Karpas-422 (cell line): Measurements from ENCODE around the gene ZNF107. TPM values are rescaled to one million over a fixed set of nuclear protein-coding genes. Genes with fewer than 3 reads are reported as not detected.

Source experiments
- DNase-seq: peaks from one replicate; pipeline ENCODE4 v3.0.0-alpha.2; 2015
- H2AFZ ChIP-seq: fragments of 200-600 bp; sonication (generic); 2 replicates; pipeline ENCODE4 v1.6.1; 2014; ENCODE audit warnings: antibody characterized with exemption, low read length, mixed read lengths
- H3K27ac ChIP-seq: fragments of 200-600 bp; sonication (generic); 2 replicates; pipeline ENCODE4 v1.5.1; 2014; ENCODE audit warnings: mild to moderate bottlenecking, low read length, moderate library complexity
- H3K27me3 ChIP-seq: fragments of 200-600 bp; sonication (generic); 2 replicates; pipeline ENCODE4 v1.6.1; 2014; ENCODE audit warnings: low read length, mixed read lengths
- H3K36me3 ChIP-seq: fragments of 200-600 bp; sonication (generic); 2 replicates; pipeline ENCODE4 v1.6.1; 2014; ENCODE audit warnings: low read length, mixed read lengths; ENCODE audit not compliant: insufficient read depth
- H3K4me1 ChIP-seq: fragments of 200-600 bp; sonication (generic); 2 replicates; pipeline ENCODE4 v1.6.1; 2014; ENCODE audit warnings: mild to moderate bottlenecking, low read length, mixed read lengths
- H3K4me2 ChIP-seq: fragments of 200-600 bp; sonication (generic); 2 replicates; pipeline ENCODE4 v1.6.1; 2014; ENCODE audit warnings: low read length, low read depth, mild to moderate bottlenecking; ENCODE audit not compliant: poor library complexity, severe bottlenecking
- H3K4me3 ChIP-seq: fragments of 200-600 bp; sonication (generic); 2 replicates; pipeline ENCODE4 v1.5.1; 2014; ENCODE audit warnings: mild to moderate bottlenecking, antibody characterized with exemption, low read length, mixed read lengths
- H3K79me2 ChIP-seq: fragments of 200-600 bp; sonication (generic); 2 replicates; pipeline ENCODE4 v1.6.1; 2014; ENCODE audit warnings: mild to moderate bottlenecking, low read length, mixed read lengths
- H3K9ac ChIP-seq: fragments of 200-600 bp; sonication (generic); 2 replicates; pipeline ENCODE4 v1.6.0; 2014; ENCODE audit warnings: low read length
- H3K9me2 ChIP-seq: fragments of 200-600 bp; sonication (generic), shearing (Covaris generic); replicated peaks from 2 replicates; pipeline ENCODE4 v1.6.0; 2014; ENCODE audit warnings: mild to moderate bottlenecking, low read length, moderate library complexity; ENCODE audit not compliant: insufficient read depth
- H3K9me3 ChIP-seq: fragments of 300-700, 200-600 bp; sonication (generic); 2 replicates; pipeline ENCODE4 v1.6.1; 2014; ENCODE audit warnings: low read length, mixed read lengths
- H4K20me1 ChIP-seq: fragments of 200-600 bp; sonication (generic); 2 replicates; pipeline ENCODE4 v1.6.1; 2014; ENCODE audit warnings: mild to moderate bottlenecking, antibody characterized with exemption, low read length, low read depth; ENCODE audit not compliant: insufficient read depth
- small RNA-seq: library from RNA; depleted of rRNA; stranded (forward); fragments of <200 nt; gene quantifications from one replicate; pipeline ENCODE3, GENCODE V24; 2014
- total RNA-seq: library from RNA; depleted of rRNA; stranded (reverse); fragments of >200 nt; shearing (Covaris generic); gene quantifications from 2 replicates; pipeline ENCODE4 v1.2.3, GENCODE V29; 2014; ENCODE audit warnings: low replicate concordance; rRNA removed

The ZNF107 gene
- total RNA-seq, 1 experiment from 2014 or later, result 36.7 TPM

- Histone ChIP-seq H3K4me2 (no peak overlapping the region), H3K79me2 (no peaks in the 10 kb centered on the region), H3K9me2 (no peaks in the 10 kb centered on the region), H3K4me3 (no peak overlapping the region), H3K27me3 (no peaks in the 10 kb centered on the region), H4K20me1 (no peaks in the 10 kb centered on the region), H3K9ac (no peak overlapping the region), H3K9me3 (no peaks in the 10 kb centered on the region), H2AFZ (no peak overlapping the region), H3K36me3 (no peaks in the 10 kb centered on the region), H3K4me1 (no peaks in the 10 kb centered on the region), H3K27ac (no peak overlapping the region)
- DNase-seq, result no peak
Measured at GRCh38 chr7:64753032-64753431, 87.1 kb downstream of the ZNF107 start.

- no peaks in the 10 kb centered on the region for H3K9me2 ChIP-seq
Measured at GRCh38 chr7:64755865-64756264, 89.9 kb downstream of the ZNF107 start.

GRCh38 chr7:64758151-64758550, 92.2 kb downstream of the ZNF107 start:
- Histone ChIP-seq H4K20me1 (no peaks in the 10 kb centered on the region), H3K9ac (no peak overlapping the region), H3K4me3 (no peak overlapping the region), H3K27ac (no peak overlapping the region), H3K79me2 (no peaks in the 10 kb centered on the region), H3K27me3 (no peaks in the 10 kb centered on the region), H2AFZ (no peak overlapping the region), H3K4me2 (no peak overlapping the region), H3K9me3 (no peaks in the 10 kb centered on the region), H3K9me2 (no peaks in the 10 kb centered on the region), H3K4me1 (no peaks in the 10 kb centered on the region), H3K36me3 (no peaks in the 10 kb centered on the region)
- no peak for DNase-seq

More at GRCh38 chr7:64755865-64756264, 89.9 kb downstream of the ZNF107 start:
- Histone ChIP-seq H3K4me1 (no peaks in the 10 kb centered on the region), H3K79me2 (no peaks in the 10 kb centered on the region), H3K27me3 (no peaks in the 10 kb centered on the region), H3K4me3 (no peak overlapping the region), H4K20me1 (no peaks in the 10 kb centered on the region), H3K36me3 (no peaks in the 10 kb centered on the region), H3K9ac (no peak overlapping the region), H3K4me2 (no peak overlapping the region), H3K27ac (no peak overlapping the region), H2AFZ (no peak overlapping the region), H3K9me3 (no peaks in the 10 kb centered on the region)
- DNase-seq, result no peak

Small RNA genes within 50 kb of the gene (small RNA-seq; reads per million reads assigned to genes)
- not detected for gene MIR6839

Other genes starting within 250 kb of the ZNF107 start
- 18.3 and 73.6 TPM in 2 replicates for gene ZNF680, start 103.1 kb upstream of the ZNF107 start, total RNA-seq
- gene ZNF138, start 128.3 kb downstream of the ZNF107 start, total RNA-seq, result 13.6 and 27.2 TPM in 2 replicates
- 16.2 and 22.0 TPM in 2 replicates for gene ZNF273, start 237.1 kb downstream of the ZNF107 start, total RNA-seq